IMR-90 (cell line): ENCODE data around the gene CCNDBP1.

Source experiments
- BHLHE40 ChIP-seq: fragments of 150-350 bp; IDR thresholded peaks from 2 replicates; pipeline ENCODE4 v1.6.1; 2016; ENCODE audit warnings: mild to moderate bottlenecking, low read depth, low read length
- CTCF ChIP-seq: conservative IDR thresholded peaks from 2 replicates; pipeline ENCODE4 v1.5.1; 2012; ENCODE audit warnings: mild to moderate bottlenecking, low read depth, low read length, improper control_type of control experiment
- ELK1 ChIP-seq: fragments of 150-350 bp; IDR thresholded peaks from 2 replicates; pipeline ENCODE4 v1.6.1; 2016; ENCODE audit warnings: low read depth, mild to moderate bottlenecking, low read length, moderate library complexity, borderline replicate concordance
- FOS ChIP-seq: fragments of 150-350 bp; IDR thresholded peaks from 2 replicates; pipeline ENCODE4 v1.6.1; 2016; ENCODE audit warnings: low read depth, low read length
- MAFK ChIP-seq: IDR thresholded peaks from 2 replicates; pipeline ENCODE4 v1.6.1; 2012; ENCODE audit warnings: low read depth, low read length, improper control_type of control experiment
- MXI1 ChIP-seq: IDR thresholded peaks from 2 replicates; pipeline ENCODE4 v1.6.1; 2012; ENCODE audit warnings: low read depth, mild to moderate bottlenecking, low read length, moderate library complexity, borderline replicate concordance
- POLR2A ChIP-seq: IDR thresholded peaks from 2 replicates; pipeline ENCODE4 v1.6.1; 2012; ENCODE audit warnings: mild to moderate bottlenecking, low read depth, low read length
- RAD21 ChIP-seq: IDR thresholded peaks from 2 replicates; pipeline ENCODE4 v1.6.1; 2012; ENCODE audit warnings: low read length, improper control_type of control experiment
- RCOR1 ChIP-seq: IDR thresholded peaks from 2 replicates; pipeline ENCODE4 v1.6.1; 2012; ENCODE audit warnings: mild to moderate bottlenecking, low read length, improper control_type of control experiment; ENCODE audit not compliant: insufficient replicate concordance
- RFX5 ChIP-seq: IDR thresholded peaks from 2 replicates; pipeline ENCODE4 v1.8.0; 2012; ENCODE audit warnings: low read depth, mild to moderate bottlenecking, low read length, moderate library complexity
- SMC3 ChIP-seq: fragments of 150-350 bp; IDR thresholded peaks from 2 replicates; pipeline ENCODE4 v1.6.1; 2016; ENCODE audit warnings: low read depth, mild to moderate bottlenecking, antibody characterized with exemption, low read length, moderate library complexity
- USF2 ChIP-seq: fragments of 150-350 bp; IDR thresholded peaks from 2 replicates; pipeline ENCODE4 v1.6.1; 2017; ENCODE audit warnings: mild to moderate bottlenecking, antibody characterized with exemption, low read length, low read depth

- TF ChIP-seq CTCF (no peak), POLR2A (no peak), MXI1 (no peak), MAFK (no peak), RFX5 (no peak), RAD21 (no peak), ELK1 (no peak), SMC3 (no peak), USF2 (no peak), BHLHE40 (no peak), FOS (no peak), RCOR1 (no peak)
Observed at GRCh38 chr15:43212951-43213350, 27.7 kb downstream of the CCNDBP1 start.
